Testis (tissue), 3 donors: Measurements from ENCODE around the gene GPATCH3. TPM values are rescaled to one million over a fixed set of nuclear protein-coding genes. Genes with fewer than 3 reads are reported as not detected.
"Not testable (repeated sequence)": the region's sequence is repeated elsewhere in the genome, so short reads cannot be mapped to it uniquely, and the experiment has no call there.

ENCODE experiments used
- DNase-seq: peaks from one replicate; pipeline ENCODE4 v3.0.0-alpha.2; 2019
- H3K27ac ChIP-seq, 2 donors: fragments of 200-600 bp; sonication (generic); one replicate each; pipeline ENCODE4 v1.5.1; 2019
- H3K27me3 ChIP-seq: fragments of 200-600 bp; sonication (generic); one replicate; pipeline ENCODE4 v1.5.1; 2019
- H3K36me3 ChIP-seq: fragments of 200-600 bp; sonication (generic); one replicate; pipeline ENCODE4 v1.5.1; 2017; ENCODE audit warnings: low read depth; ENCODE audit errors: missing control alignments
- H3K4me1 ChIP-seq: fragments of 200-600 bp; sonication (generic); one replicate; pipeline ENCODE4 v1.5.1; 2019
- H3K4me3 ChIP-seq, 2 donors: fragments of 200-600 bp; sonication (generic); one replicate each; pipeline ENCODE4 v1.5.1; 2017 to 2019
- H3K9me3 ChIP-seq: fragments of 200-600 bp; sonication (generic); one replicate; pipeline ENCODE4 v1.5.1; 2017
- CTCF ChIP-seq, 3 experiments: fragments of 450-650 bp in 2 of 3; fragments of 200-600 bp in 1 of 3; sonication (generic) in 1 of 3; IDR thresholded peaks; one replicate each; pipeline ENCODE4 v1.5.1; 2016 to 2019; ENCODE audit warnings: antibody characterized with exemption in 3 of 3, mild to moderate bottlenecking in 2 of 3, moderate library complexity in 1 of 3
- POLR2A ChIP-seq: fragments of 450-650 bp; IDR thresholded peaks from one replicate; pipeline ENCODE4 v1.6.1; 2017; ENCODE audit warnings: antibody characterized with exemption, mild to moderate bottlenecking, moderate library complexity
- WGBS, 2 donors: methylation state at CpG; one replicate each; pipeline ENCODE4 v1.1.5; 2018; 5-methylcytosine and 5-hydroxymethylcytosine counted together
- intact Hi-C: fragments of 100-400 bp; cut with DNase I; formaldehyde crosslinking; loops from one replicate; pipeline ENCODE4 v1.15.1; 2023; ENCODE audit warnings: low total_unique reads
- polyA plus RNA-seq: library from polyadenylated mRNA; stranded (reverse); fragments of 350-450 nt; fragmentation: Illumina TruSeq; extraction: RNeasy Lipid Tissue Mini Kit (QIAGEN cat#74804); gene quantifications from one replicate; pipeline ENCODE4 v1.2.3, GENCODE V29; 2014; ENCODE audit warnings: low read depth, low replicate concordance; ENCODE audit not compliant: insufficient read depth
- total RNA-seq, 2 donors: library from RNA; depleted of rRNA; stranded (reverse); fragments of >200 nt; gene quantifications; one replicate each; pipeline ENCODE4 v1.2.3, GENCODE V29; 2016

Gene GPATCH3
- total and polyA plus RNA-seq, 3 donors from 2014 or later: 16.5 to 18.9 (median 17.7) TPM

GRCh38 chr1:26851106-26851684 lies 49.1 kb downstream of the GPATCH3 start:
- no peaks in the 10 kb centered on the region for H3K4me1 ChIP-seq
- H3K36me3 ChIP-seq: no peaks in the 10 kb centered on the region
- no peak overlapping the region for H3K27ac ChIP-seq
- H3K27me3 ChIP-seq: no peaks in the 10 kb centered on the region
- no peak overlapping the region for H3K4me3 ChIP-seq
- no peak for DNase-seq
- 88 to 90% methylated on average over 12 of the region's 12 CpGs for WGBS, 2 donors
- H3K9me3 ChIP-seq: no peaks in the 10 kb centered on the region
- intact Hi-C loops: no loop called here
- TF ChIP-seq POLR2A (no peak), CTCF (IDR thresholded peaks at IDR 0.05) (no peak)

GRCh38 chr1:26848941-26849774 lies 51.1 kb downstream of the GPATCH3 start:
- H3K27ac ChIP-seq: no peak overlapping the region

GRCh38 chr1:26848499-26848898 lies 51.8 kb downstream of the GPATCH3 start:
- Histone ChIP-seq H3K27ac (no peak overlapping the region), H3K4me1 (no peaks in the 10 kb centered on the region), H3K4me3 (no peak overlapping the region), H3K36me3 (no peaks in the 10 kb centered on the region), H3K9me3 (no peaks in the 10 kb centered on the region), H3K27me3 (no peaks in the 10 kb centered on the region)
- TF ChIP-seq CTCF (IDR thresholded peaks at IDR 0.05): no peak
- no peak for TF ChIP-seq POLR2A
- intact Hi-C loops: no loop called here
- 88 to 90% methylated on average over 9 to 10 of the region's 10 CpGs for WGBS, 2 donors
- DNase-seq: no peak

More at GRCh38 chr1:26848941-26849774, 51.1 kb downstream of the GPATCH3 start:
- TF ChIP-seq CTCF (IDR thresholded peaks at IDR 0.05) (no peak), POLR2A (no peak)
- H3K9me3 ChIP-seq: no peaks in the 10 kb centered on the region
- no peak for DNase-seq
- intact Hi-C loops: no loop called here
- H3K27me3 ChIP-seq: no peaks in the 10 kb centered on the region
- WGBS, 2 donors: 76 to 79% methylated on average over 4 to 10 of the region's 10 CpGs
- H3K4me3 ChIP-seq: no peak overlapping the region
- H3K36me3 ChIP-seq: no peaks in the 10 kb centered on the region
- H3K4me1 ChIP-seq: no peaks in the 10 kb centered on the region

- DNase-seq, H3K27ac ChIP-seq, H3K4me1 ChIP-seq, H3K4me3 ChIP-seq, intact Hi-C loops, H3K27me3 ChIP-seq, H3K9me3 ChIP-seq, H3K36me3 ChIP-seq: not testable (repeated sequence)
- 89 to 90% methylated on average over 6 of the region's 6 CpGs for WGBS, 2 donors
These were observed 52.4 kb downstream of the GPATCH3 start for GRCh38 chr1:26847826-26848225.

- Histone ChIP-seq H3K27me3 (no peaks in the 10 kb centered on the region), H3K4me1 (no peaks in the 10 kb centered on the region), H3K9me3 (no peaks in the 10 kb centered on the region), H3K27ac (no peak overlapping the region), H3K36me3 (no peaks in the 10 kb centered on the region), H3K4me3 (no peak overlapping the region)
- DNase-seq: no peak
- TF ChIP-seq CTCF (IDR thresholded peaks at IDR 0.05) (no peak), POLR2A (no peak)
- intact Hi-C loops: no loop called here
- WGBS, 2 donors: 92 to 96% methylated on average over 13 of the region's 13 CpGs
These were observed 55.7 kb downstream of the GPATCH3 start for GRCh38 chr1:26844424-26845196.
